IPS-18c (cell line): ENCODE results near the gene CXXC5.

Experiments used
- H3K4me3 ChIP-seq: 2 replicates; pipeline ENCODE4 v1.7.0; 2013; ENCODE audit warnings: low read depth, mild to moderate bottlenecking, low read length, moderate library complexity; ENCODE audit not compliant: insufficient read depth
- H3K9me3 ChIP-seq: one replicate; pipeline ENCODE4 v1.6.1; 2013; ENCODE audit warnings: mild to moderate bottlenecking, low read length, moderate library complexity; ENCODE audit not compliant: control insufficient read depth, insufficient read depth

Gene CXXC5

GRCh38 chr5:139658928-139659667, 10.9 kb downstream of the CXXC5 start:
- Histone ChIP-seq H3K4me3 (no peak overlapping the region), H3K9me3 (no peaks in the 10 kb centered on the region)

- Histone ChIP-seq H3K9me3 (no peaks in the 10 kb centered on the region), H3K4me3 (peak overlapping the region; percentile 15; the same call in 1 of the 2 replicates)
Observed at GRCh38 chr5:139659695-139660101, 11.5 kb downstream of the CXXC5 start.

GRCh38 chr5:139660105-139660922, 12.2 kb downstream of the CXXC5 start:
- H3K9me3 ChIP-seq, result no peaks in the 10 kb centered on the region
- peak overlapping the region; percentile 15; the same call in 1 of the 2 replicates for H3K4me3 ChIP-seq

- Histone ChIP-seq H3K9me3 (no peaks in the 10 kb centered on the region), H3K4me3 (no peak overlapping the region)
Observed at GRCh38 chr5:139660923-139661814, 13.0 kb downstream of the CXXC5 start.

- no peaks in the 10 kb centered on the region for H3K9me3 ChIP-seq
- H3K4me3 ChIP-seq, result no peak overlapping the region
Observed at GRCh38 chr5:139662617-139663016, 14.5 kb downstream of the CXXC5 start.

- H3K4me3 ChIP-seq, result no peak overlapping the region
- H3K9me3 ChIP-seq, result no peaks in the 10 kb centered on the region
Observed at GRCh38 chr5:139663207-139664085, 15.3 kb downstream of the CXXC5 start.

- Histone ChIP-seq H3K9me3 (no peaks in the 10 kb centered on the region), H3K4me3 (no peak overlapping the region)
Observed at GRCh38 chr5:139664086-139664693, 16.0 kb downstream of the CXXC5 start.

- no peaks in the 10 kb centered on the region for H3K9me3 ChIP-seq
- no peak overlapping the region for H3K4me3 ChIP-seq
Observed at GRCh38 chr5:139664727-139665351, 16.7 kb downstream of the CXXC5 start.

- no peak overlapping the region for H3K4me3 ChIP-seq
Observed at GRCh38 chr5:139665626-139666025, 17.5 kb downstream of the CXXC5 start.

GRCh38 chr5:139666551-139666950, 18.4 kb downstream of the CXXC5 start:
- Histone ChIP-seq H3K9me3 (no peaks in the 10 kb centered on the region), H3K4me3 (no peak overlapping the region)

More at GRCh38 chr5:139665626-139666025, 17.5 kb downstream of the CXXC5 start:
- H3K9me3 ChIP-seq, result no peaks in the 10 kb centered on the region

GRCh38 chr5:139667001-139667729, 19.0 kb downstream of the CXXC5 start:
- H3K4me3 ChIP-seq, result no peak overlapping the region
- H3K9me3 ChIP-seq, result no peaks in the 10 kb centered on the region

- H3K4me3 ChIP-seq, result no peak overlapping the region
- no peaks in the 10 kb centered on the region for H3K9me3 ChIP-seq
Observed at GRCh38 chr5:139667730-139668063, 19.5 kb downstream of the CXXC5 start.

GRCh38 chr5:139668064-139668880, 20.1 kb downstream of the CXXC5 start:
- Histone ChIP-seq H3K9me3 (no peaks in the 10 kb centered on the region), H3K4me3 (no peak overlapping the region; the same call in 1 of the 2 replicates)

GRCh38 chr5:139668924-139669661, 20.9 kb downstream of the CXXC5 start:
- no peak overlapping the region; the same call in 1 of the 2 replicates for H3K4me3 ChIP-seq
- H3K9me3 ChIP-seq, result no peaks in the 10 kb centered on the region
